HG03558 (cell line): ENCODE results near the gene BTBD2.

Experiments
- ATAC-seq: cut with Tn5 transposase; IDR thresholded peaks from one replicate; pipeline ENCODE4 v1.9.1; 2021; ENCODE audit warnings: moderate number of reproducible peaks; ENCODE audit not compliant: unreplicated experiment; ENCODE audit errors: extremely low read depth

Gene BTBD2

GRCh38 chr19:2050991-2051772, 35.7 kb upstream of the BTBD2 start, which contains the start of gene MKNK2:
MKNK2 (minus strand) TSS chr19:2051244; CDS start chr19:2050851, 393 bp downstream.
- ATAC-seq = peak; percentile 24

- ATAC-seq = no peak
Observed at GRCh38 chr19:2050349-2050990, 35.0 kb upstream of the BTBD2 start.

DNA sequence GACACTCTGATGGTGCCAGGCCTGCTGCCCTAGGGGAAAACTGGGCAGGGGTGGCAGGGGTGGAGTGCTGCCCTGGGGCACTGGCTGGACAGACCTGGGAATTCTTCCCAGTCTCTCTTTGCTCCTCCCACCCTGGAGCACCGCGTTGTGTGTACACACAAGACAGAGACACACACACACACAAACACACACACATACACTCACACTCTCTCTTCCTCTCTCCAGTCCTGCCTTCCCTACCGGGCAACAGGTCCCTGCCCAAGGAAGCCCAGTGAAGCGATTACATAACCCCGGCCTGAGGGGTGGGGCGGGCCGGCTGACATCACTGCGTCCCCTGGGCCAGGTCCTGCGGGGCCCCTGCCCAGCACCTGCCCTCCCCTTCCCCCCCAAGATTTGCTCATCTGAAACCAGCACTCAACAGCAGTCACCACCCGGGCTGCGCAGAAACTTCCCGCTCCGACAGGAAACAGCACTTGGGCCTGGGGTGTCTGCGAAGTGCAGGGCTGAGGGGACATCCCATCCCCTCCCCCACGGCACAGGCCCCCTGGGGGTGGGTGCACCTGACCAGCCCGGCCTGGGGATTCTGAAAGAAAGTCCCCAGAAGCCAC, 34.3 kb upstream of the BTBD2 start:
- no peak for ATAC-seq

GRCh38 chr19:2048959-2049740, 33.6 kb upstream of the BTBD2 start:
- no peak for ATAC-seq

- ATAC-seq = no peak
Observed at GRCh38 chr19:2048104-2048958, 32.8 kb upstream of the BTBD2 start.

GRCh38 chr19:2047449-2048103, 32.1 kb upstream of the BTBD2 start:
- no peak for ATAC-seq

- no peak for ATAC-seq
Observed at GRCh38 chr19:2047076-2047448, 31.5 kb upstream of the BTBD2 start.

DNA sequence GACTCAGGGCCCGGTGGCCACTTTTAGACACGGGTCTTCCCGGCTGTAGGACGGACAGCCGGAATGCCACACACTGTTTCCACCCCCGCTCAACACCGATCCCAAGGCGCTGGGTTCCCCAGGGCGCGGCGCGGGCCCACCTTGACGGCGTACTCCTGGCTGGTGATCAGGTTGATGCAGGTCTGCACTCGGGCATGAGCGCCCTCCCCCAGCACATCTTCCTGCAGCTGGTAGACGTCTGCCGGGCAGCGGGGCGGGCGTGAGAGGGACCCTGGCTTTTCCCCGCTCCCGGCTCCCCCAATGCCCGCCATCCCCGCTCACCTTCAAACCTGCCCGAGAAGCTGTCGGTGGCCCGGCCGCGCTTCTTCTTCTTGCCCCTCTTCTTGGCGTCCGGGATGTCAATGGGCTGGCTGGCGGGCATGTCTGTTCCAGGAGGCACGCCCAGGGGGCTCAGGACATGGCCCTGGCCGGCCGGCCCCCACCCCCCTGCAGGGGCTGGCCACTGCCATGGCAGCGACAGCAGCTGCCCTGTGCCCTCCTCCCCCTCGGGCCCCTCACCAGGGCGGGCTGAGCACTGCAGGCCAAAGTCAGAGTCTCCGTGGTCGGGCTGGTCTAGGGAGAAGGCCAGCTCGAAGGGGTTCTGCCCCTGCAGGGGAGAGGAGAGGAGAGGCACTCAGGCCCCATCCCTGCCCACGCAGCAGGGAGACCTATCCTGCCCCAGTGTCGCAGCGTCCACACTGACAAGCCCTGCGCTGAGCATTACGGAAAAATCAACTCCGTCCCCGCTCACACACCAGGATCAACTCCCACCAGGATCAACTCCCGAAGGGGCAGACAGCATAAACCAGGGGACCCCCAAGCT, 30.8 kb upstream of the BTBD2 start:
- ATAC-seq = no peak

DNA sequence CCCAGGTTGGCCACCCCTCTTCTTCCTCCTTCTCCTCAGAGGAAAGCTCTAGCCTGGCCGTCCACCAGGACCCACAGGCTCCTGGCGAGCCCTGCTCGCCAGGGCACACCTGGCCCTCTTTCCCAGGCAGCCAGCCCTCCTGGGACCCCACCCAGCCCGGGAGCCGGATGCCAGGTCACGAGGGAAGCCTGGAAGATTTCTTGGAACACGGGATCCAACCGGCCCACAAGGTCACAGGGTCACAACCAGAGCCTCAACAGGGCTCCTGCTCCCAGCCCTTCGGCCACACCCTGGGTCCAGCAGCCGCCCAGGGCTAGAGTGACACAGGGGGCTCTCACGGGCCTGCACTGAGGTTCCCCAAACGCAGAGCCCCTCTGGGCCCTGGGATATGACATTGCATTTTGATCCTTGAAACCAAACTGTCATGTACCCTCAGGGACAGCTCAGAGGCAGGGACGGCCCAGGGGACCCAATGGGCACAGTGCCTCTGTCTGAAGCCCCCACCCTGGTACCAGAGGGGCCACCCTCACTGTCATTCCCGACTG, 30.1 kb upstream of the BTBD2 start:
- ATAC-seq = no peak

DNA sequence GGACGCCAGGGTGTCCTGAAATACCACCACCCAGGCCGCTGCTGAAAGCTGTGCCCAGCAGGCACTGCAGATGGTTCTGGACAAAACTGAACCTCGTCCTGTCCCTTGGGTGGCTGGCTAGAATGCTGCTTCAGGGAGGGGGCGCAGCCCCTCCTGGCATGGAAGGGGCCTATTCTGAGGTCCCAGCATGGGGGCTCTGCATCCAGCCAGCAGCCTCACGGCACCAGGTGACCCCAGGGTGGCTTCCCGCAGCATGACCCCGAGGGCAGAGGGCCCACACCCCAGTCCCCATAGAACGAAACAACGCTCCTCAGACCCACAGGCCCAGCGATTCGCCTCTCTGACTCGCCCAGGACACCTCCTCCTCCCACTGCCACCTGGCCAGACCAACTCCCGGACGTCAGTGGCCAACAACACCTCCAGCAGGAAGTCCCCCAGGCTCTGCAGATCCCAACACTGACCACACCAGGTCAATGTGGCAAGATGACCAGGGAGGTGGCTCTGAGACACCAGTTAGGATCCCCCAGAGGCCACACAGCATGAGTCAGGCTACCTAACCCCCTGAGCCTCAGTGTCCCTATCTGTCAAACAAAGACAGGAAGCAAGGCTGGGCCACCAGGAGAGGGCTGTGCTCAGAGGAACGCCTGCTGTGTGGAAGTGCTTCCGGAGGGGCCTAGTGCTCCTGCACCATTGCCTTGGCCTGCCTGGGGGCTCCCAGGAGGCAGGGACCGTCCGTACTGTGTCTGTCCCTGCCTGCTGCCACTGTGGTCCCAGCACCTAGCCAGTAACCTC, 29.4 kb upstream of the BTBD2 start:
- ATAC-seq = no peak

DNA sequence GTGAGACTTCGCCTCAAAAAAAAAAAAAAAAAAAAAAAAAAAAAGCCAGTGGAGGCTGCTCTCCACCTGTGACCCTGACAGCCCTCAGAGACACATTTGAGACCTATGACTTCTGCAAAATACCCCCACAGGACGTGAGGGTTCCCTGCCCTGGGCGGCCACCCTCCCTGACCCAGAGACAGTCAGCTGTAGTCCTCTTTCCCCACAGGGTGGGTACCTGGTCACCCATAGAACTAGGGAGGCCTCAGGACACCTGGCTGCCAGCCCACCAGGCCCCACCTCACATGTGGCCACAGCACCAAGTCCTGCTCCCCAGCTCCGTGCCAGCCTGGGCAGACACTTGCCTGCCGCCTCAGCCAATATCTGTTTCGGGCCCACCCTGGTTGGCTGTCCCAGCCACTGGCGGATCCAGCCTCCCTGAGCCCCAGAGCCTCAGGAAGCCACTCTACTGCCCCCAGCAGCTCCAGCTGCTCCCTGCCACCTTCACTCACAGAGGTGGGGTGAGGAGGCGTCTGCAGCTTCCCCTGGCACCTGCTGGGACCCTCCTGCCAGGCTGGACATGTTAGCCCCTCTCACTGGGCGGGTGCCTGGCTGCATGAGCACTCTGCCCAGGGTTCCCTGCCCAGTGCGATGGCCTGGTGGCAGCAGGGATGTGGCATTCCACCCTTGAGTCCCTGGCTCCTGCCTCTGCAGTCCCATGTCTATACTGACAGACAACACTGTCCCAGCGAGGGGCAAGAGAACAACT, 28.6 kb upstream of the BTBD2 start:
- no peak for ATAC-seq

DNA sequence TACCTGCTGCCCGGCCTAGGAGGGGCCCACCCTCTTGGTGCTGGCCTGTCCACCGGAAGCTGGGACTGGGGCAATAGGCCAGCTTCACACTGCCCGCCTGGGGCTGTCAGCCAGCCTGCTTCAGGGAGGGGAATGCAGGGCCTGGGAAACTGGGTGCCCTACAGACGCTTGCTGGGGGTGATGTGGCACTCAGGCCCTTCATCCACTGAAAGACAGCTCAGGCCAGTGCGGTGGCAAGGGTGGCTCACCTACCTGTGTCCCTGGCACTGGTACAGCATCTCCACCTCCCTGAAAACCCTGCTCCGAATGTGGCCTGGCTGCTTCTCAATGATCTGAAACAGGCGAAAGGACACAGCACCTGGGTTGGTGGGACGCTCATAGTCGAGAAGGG, 27.7 kb upstream of the BTBD2 start:
- ATAC-seq = no peak

- no peak for ATAC-seq
Observed at GRCh38 chr19:2042485-2043250, 27.2 kb upstream of the BTBD2 start.

GRCh38 chr19:2041683-2042484, 26.4 kb upstream of the BTBD2 start:
- peak; percentile 30 for ATAC-seq

GRCh38 chr19:2041433-2041682, 25.8 kb upstream of the BTBD2 start:
- ATAC-seq = no peak
